GM12874 (cell line): ENCODE measurements around the gene FIBCD1.

Source experiments
- TF ChIP-seq, protein P1 (sequence below): IDR thresholded peaks from 2 replicates; pipeline ENCODE4 v1.5.1; 2011; ENCODE audit warnings: low read depth, mild to moderate bottlenecking, control low read depth, low read length, moderate library complexity; ENCODE audit not compliant: insufficient read depth

FIBCD1 gene

DNA sequence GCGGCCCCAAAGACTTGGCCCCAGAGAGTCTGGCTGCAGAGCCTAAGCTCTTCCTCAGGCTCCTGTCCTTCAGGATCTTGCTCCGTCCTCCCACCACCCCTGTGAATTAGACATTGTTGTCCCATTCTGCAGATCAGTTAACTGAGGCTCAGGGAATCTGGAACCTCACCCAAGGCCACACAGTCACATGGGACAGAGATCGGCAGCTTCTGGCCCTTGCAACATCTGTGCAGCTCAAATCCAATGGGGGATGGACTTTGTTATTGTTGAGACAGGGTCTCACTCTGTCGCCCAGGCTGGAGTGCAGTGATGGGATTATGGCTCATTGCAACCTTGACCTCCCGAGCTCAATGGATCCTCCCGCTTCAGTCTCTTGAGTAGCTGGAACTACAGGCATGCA lies 46.0 kb upstream of the FIBCD1 start:
- TF ChIP-seq, protein P1, sequence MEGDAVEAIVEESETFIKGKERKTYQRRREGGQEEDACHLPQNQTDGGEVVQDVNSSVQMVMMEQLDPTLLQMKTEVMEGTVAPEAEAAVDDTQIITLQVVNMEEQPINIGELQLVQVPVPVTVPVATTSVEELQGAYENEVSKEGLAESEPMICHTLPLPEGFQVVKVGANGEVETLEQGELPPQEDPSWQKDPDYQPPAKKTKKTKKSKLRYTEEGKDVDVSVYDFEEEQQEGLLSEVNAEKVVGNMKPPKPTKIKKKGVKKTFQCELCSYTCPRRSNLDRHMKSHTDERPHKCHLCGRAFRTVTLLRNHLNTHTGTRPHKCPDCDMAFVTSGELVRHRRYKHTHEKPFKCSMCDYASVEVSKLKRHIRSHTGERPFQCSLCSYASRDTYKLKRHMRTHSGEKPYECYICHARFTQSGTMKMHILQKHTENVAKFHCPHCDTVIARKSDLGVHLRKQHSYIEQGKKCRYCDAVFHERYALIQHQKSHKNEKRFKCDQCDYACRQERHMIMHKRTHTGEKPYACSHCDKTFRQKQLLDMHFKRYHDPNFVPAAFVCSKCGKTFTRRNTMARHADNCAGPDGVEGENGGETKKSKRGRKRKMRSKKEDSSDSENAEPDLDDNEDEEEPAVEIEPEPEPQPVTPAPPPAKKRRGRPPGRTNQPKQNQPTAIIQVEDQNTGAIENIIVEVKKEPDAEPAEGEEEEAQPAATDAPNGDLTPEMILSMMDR: no peak

DNA sequence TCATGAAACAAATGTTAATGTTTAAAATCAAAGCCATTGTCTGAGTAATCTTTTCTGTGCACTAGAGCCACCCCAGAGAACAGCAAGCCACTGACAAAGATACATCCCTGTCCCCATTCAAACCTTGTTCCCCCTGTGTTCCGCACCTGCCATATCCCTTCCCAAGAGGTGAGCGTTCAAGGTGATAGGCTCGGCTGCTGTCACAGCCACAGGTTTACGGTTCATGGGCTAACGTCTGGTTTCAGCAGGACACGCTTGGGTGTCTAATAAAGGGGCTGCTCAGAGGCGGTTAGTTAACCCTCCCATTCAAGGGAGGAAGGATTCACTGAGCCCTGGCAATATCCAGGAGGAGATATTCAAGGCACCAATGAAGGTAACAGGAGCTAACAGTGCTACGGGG lies 45.5 kb upstream of the FIBCD1 start:
- TF ChIP-seq, protein P1: no peak

DNA sequence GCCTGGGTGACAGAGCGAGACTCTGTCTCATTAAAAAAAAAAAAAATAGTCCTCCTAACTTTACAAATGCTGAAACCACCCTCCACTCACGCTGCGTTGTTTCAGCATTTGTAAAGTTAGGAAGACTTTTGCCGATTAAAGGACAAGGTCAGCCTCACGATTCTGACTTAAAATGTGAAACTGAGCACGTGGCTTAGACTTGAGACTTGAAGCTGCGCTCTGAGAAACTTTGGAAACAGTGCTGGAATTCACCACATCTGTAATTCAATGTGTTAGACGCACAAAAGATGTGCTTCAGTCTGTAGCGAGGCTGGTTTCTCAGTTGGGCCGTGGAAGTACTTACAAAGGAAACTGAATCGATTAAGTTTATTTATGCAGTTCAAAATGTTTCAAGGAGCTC lies 44.9 kb upstream of the FIBCD1 start:
- TF ChIP-seq, protein P1: no peak

DNA sequence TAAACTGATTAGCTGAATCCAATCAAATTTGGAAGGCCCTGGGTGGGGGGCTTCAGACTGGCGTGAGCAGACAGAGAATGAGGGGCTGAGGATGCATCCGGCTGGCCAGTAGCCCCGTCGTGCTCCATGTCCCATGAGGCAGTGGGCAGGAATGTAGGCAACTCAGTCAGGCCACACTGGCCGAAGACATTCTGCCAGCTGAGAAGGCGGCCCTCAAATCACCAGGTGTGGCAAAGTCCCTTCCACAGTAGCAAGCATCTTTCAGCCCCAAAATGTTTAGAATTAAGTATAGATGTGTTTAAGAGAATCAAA lies 44.3 kb upstream of the FIBCD1 start:
- TF ChIP-seq, protein P1: no peak

DNA sequence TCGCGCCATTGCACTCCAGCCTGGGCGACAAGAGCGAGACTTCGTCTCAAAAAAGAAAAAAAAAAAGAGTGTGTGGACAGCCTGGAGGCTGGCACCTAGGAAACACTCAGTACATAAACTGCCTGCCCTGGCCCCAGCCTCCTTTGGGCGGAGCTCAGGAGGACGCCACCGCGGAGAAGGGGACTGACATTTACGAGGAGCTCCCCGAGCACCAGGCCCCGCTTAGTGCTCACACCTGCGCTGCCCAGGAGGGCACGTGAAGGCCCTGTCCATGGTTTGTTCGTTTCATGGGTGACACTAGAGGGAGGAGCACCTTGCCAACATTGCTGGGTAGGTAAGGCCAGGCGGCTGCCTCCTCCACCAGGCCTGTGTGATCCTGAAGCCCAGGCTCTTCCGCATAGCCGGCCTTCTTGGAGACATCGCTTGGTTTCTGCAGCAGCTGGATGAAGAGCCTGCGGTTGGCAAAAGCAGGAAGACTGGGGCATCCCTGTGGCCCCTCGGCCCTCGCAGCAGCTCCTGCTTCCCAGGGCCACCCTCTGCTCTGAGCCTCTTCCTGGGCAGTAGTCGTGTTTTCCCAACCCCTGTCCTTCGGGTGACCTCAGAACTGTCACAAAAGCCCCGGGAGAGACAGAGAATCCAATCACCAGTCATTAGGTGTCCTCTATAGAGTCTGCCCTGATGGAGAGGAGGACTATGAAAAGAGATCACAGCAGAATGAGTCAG lies 43.8 kb upstream of the FIBCD1 start:
- TF ChIP-seq, protein P1: no peak

DNA sequence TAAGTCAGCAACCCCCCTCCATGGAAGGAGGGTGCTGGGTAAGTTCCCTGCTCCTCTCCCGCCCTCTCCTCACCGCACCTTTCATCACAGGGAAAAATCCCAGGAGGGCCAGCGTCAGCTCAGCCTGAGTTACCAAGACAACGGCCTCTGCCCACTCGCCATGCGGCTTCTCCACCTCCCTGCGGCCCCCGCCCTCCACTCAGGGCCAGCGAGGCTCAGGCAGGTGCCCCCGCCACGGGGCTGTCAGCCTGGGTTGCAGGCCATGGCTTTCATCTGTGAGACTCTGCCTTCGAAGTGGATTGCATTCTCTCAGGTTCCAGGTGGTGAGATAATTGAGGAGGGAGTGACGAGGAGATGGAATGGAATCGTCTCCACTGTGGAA lies 42.7 kb upstream of the FIBCD1 start:
- TF ChIP-seq, protein P1: no peak

DNA sequence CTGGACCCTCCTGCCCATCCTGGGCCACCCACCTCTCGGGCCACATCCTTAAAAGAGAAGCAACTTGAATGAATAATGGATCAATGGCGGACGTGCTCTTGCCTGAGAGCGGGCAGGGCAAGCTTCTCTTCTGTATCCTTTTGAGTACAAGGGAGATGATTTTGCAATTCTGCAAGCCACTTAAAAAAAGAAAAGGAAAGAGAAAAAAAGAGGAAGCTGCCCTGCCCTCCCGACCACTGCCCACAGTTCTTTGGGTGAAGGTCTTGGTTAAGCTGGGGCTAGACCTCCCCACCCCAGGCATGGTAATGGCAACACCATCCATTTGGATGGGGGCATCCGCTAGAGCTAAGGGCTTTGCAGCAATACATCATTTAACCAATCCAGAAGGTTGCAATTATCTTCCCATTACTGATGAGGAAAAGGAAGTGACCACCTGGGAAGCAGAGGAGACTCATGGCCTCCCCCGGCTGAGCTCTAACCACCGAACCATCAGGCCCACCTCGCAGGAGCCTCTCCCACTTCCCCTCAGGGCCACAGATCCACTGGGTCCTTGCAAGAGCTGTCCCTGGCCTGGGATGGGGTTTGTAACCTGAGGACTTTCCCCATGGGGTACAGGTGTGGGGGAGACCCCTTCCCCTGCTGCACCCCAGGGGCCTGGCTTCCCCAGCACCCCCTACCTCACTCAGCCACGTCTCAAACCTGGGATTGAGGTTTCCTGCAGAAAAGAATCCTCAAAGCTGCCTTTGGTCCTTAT lies 42.1 kb upstream of the FIBCD1 start:
- TF ChIP-seq, protein P1: no peak
